HEK293T (cell line): ENCODE measurements around the gene PLA2G4B.

ENCODE experiments used
- BHLHE40 ChIP-seq: fragments of 450-650 bp; IDR thresholded peaks from 2 replicates; pipeline ENCODE4 v1.6.1; 2016; ENCODE audit warnings: mild to moderate bottlenecking, moderate library complexity, borderline replicate concordance
- CTBP1 ChIP-seq: fragments of 450-650 bp; IDR thresholded peaks from 2 replicates; pipeline ENCODE4 v1.6.1; 2016; ENCODE audit warnings: borderline replicate concordance

- TF ChIP-seq CTBP1: no peak
- no peak for TF ChIP-seq BHLHE40
Observed at GRCh38 chr15:41816788-41817187, 21.9 kb upstream of the PLA2G4B start.
